HL-60/S4 treated with retinoic acid at 250 ng/mL for 4 days and 3 days (cell line): ENCODE data around the gene WNT7B.

Experiments used
- in situ Hi-C: fragments of 300-500 bp; cut with MboI; formaldehyde crosslinking; loops from 2 replicates; pipeline ENCODE4 v1.7.0; 2022; ENCODE audit warnings: low sequenced_read_pairs

Gene WNT7B

DNA sequence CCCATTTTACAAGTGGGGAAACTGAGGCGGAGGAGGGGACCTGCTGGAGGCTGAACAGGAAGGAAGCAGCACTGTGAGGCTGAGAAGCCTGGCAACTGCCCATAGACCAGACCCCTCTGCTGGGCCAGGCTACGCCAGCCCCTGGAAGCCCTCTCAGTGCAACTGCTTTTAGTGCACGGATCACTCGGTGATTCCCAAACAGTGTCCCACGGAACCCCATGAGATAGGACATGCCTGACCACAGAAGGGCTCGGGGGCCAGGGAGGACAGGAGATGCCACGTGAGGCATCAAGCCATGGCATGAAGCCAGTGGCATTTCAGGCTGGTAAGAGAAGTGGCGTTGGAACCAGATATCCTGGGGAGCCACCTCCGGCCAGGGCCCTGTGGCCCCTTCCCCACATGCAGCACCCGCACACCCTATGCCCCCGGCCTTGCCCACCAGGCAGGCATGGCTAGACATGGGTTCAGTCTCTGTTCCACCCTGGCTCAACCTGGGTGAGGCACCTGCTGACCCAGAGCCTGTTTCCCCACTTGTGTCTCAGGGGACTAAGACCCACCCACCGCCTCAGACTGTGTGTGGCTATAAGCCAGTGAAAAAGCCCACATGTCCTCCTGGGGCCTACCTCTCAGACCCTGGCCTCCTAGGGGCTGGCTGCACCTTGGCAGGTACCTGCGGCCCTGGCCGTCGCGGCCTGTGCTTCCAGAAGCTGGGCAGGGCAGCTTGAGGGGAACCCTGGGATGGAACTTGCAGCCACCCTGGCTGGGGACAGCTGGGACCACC, 84.1 kb downstream of the WNT7B start:
- in situ Hi-C loops = no loop called here

DNA sequence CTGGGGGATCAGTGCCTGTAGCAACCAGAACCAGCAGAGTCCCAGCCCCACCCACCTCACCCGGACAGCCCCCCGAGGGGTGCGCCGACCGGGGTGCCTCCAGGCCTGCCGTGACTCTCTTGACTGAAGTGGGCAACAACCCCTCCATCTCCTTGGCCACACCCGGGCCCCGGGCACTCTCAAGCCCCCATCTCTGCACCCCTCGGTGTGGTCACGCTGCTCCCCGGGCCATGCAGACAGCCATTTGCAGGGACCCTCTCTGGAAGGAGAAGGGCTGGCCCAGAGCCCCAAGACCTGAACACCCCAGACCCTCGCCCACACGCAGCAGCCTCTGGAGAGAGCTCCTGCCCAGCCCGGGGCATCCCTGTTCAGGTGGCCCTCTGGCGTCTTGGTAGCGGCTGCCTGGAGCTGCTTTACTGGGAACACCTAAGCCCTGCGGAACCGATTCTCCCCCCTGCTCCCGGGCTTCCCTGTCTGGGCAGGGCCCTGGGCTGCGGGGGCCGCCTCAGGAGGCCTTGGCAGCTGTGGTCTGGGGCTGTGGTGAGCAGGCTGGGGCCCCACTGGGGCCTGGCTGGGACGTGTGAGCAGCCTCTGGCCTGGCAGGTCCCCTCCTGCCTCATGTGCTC, 84.9 kb downstream of the WNT7B start:
- in situ Hi-C loops = no loop called here

DNA sequence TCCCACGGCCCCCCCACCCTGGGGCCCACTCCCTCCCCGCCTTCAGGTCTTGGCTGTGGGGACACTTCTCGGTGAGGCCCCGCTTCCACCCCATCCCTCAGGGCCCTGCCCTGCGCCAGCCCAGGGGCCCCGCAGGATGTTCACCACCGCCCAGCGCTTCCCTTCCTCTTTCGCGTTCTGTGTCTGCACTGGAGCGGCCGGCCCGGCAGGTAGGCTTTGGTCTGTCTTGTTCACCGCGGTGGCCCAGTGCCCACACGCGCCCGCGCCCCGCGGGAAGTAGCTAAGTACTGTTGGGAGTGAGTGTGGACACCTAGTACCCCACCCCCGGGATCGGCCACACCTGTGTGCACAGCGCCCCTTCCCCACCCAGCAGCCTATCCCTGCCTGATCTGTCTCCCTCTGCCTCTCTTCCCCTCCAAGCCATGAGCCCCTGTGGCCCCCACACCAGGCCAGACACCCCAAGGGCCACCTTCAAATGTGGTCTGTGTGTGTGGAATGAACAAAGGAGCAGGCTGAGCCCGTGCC, 85.4 kb downstream of the WNT7B start:
- in situ Hi-C loops = no loop called here

DNA sequence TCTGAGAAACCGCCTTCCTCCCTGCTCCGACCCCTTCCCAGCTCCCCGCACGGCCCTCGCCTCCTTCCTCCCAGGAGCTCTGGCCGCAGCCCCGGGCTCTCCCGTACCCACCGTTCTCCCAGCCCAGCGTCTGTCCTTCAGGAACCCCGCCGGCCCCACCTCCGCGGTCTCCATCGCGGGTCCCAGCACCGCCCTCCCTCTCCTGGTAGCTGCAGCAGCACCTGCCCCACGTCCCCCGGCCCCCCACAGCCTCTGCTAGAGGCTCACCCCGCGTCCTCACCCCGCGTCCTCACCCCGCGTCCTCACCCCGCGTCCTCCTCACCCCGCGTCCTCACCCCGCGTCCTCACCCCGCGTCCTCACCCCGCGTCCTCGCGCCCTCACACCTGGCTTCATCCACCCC, 85.9 kb downstream of the WNT7B start:
- in situ Hi-C loops = no loop called here

DNA sequence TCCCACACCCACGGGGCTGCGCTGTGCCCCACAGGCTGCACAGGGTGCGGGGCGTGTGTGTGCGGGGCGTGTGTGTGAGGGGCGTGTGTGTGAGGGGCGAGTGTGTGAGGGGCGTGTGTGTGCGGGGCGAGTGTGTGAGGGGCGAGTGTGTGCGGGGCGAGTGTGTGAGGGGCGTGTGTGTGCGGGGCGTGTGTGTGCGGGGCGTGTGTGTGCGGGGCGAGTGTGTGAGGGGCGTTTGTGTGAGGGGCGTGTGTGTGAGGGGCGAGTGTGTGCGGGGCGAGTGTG, 86.7 kb downstream of the WNT7B start:
- in situ Hi-C loops = no loop called here

DNA sequence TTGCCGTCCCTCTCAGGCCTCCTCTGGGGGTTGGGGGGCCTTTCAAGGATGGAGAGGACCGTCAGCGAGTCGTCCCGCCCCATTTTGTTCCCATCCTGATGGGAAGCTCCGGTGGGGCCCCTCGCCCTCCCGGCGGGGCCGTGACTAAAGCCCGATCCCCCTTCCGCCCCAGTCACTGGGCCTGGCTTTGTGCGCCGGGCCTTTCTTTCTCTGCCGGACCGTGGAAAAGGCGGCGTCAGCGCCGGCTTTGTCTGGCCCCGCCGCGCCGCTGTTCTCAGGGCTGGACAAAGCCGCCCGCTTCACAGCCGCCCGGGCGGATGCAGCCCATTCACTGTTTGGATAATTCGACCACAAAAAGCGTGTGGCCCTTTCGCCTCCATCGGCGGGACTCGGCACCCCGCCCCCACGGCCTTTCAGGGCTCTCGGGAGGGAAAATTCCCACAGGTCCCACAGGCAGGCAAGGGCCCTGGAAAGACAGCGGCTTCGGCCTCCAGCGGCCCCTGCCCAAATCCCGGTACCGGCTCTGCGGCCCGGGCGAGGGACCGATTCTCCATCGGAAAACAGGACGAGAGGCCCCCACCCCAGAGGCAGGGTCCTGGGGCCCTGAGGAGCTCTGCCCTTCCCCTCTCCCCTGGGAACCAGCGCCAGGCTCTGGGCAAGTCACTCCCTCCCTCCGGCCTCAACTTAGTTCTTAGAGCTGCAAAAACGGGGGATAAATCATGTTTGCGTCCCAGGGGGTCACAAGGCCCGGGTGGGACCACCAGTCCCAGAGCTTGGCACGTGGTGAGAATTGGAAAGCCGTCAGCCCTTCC, 87.2 kb downstream of the WNT7B start:
- in situ Hi-C loops = no loop called here

DNA sequence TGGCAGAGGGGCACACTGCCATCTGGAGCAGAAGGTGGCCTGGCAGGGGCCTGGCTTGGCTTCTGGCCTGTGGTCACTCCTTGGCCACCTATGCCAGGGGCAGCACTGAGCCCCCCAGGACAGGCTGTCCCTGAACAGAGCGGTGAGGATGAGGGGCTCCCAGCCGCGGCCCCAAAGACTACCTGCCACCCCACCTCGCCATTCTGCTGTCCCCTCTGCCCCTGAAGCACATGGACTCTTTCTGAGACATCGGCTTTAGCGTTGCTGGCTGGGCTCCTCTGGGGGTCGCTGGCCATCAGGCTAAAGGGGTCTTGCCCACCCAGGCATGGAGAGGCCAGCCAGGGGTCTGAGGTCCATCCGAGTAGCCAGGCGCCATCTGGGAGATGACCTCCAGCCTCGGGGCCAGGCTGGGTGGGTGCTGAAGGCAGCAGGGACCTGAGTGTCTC, 87.8 kb downstream of the WNT7B start:
- in situ Hi-C loops = no loop called here

DNA sequence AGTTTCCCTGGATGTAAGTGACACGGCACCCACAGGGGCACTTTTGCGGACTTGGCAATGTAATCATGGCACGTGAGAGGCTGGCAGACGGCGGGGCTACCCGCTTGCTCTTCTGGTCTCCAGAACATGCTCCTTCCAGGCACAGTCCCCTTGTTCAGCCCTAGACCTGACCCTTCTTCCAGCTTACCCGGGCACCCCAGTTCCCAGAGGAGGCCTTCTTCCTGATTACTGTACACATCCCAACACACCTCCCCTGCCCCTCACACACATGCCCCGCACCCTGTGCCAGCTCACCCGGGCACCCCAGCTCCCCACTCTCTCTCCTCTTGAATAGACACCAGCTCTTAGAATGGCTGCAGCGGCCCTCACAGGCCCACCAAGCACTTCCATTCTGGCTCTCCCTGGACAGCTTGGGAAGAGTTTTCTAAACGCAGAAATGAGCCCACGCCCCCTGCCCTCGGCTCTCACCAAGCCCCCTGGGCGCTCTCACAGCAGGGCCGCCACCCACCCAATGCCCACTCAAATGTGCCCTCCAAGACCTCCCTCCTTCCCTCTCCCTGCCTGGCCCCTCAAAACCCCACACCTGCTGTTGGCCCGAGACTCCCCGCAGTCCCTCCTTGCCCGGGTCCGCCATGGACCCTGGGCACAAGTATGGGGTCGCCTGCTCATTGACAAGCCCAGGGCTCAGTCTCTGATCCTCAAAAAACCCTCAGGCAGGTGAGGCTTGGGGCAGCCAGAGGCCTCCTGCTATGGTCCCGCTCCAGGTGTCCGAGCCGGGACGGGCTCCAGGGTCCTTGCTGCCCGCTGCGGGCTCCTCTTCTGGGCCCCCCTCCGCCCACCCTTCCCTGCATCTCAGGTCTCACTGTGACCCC, 88.5 kb downstream of the WNT7B start:
- in situ Hi-C loops = no loop called here

DNA sequence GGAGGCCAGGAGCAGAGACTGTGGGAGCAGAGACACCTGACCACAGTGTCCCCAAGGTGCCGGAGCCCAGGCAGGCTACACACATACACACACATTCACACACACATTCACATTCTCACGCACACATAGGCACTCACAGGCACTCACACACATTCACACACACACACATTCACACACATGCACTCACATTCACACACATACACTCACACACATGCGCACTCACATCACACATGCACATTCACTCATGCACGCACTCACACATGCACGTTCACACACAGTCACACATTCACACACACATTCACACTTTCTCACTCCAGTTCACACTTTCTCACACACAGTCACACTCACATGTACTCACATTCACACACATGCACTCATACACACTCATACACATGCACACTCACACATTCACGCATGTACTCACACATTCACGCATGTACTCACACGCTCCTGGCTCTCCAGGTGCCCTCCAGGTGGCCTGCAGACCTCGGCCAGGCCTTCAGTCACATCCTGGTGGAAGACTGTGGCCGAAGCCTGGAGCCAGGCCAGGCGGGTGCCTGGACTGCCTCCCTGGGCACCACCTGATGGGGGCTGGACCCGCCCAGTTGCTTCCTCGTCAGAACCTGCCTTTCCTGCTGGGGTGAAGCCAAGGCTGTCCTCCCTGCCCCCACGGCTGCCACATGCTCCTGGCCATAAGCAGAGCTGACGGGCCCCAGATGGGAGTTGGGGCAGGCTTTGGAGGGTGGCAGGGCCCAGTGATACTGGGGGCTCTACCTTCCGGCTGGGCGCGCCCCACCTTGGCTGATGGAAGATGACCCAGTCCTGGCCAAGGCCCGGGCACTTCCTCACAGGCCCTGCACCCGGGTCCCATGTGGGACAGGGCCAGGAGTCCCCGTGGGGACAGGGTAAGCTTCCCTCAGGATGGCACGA, 89.5 kb downstream of the WNT7B start:
- in situ Hi-C loops = no loop called here

DNA sequence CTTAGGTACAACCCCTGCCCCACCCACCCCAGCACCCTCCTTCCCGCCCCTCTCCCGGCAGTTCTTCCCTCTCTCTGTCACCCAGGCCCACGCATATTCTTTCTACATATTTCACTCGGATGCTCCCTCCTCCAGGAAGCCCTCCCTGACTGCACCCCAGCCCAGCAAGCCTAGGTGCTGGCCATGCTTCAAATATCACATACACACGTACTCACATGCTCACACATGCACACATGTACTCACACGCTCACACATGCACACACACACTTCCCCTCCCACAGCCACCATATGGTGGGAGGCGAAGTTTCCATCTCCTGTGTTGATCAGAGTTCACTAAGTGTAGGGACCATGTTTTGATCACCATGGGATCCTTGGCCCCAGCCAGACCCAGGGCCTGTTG, 90.4 kb downstream of the WNT7B start:
- in situ Hi-C loops = no loop called here

DNA sequence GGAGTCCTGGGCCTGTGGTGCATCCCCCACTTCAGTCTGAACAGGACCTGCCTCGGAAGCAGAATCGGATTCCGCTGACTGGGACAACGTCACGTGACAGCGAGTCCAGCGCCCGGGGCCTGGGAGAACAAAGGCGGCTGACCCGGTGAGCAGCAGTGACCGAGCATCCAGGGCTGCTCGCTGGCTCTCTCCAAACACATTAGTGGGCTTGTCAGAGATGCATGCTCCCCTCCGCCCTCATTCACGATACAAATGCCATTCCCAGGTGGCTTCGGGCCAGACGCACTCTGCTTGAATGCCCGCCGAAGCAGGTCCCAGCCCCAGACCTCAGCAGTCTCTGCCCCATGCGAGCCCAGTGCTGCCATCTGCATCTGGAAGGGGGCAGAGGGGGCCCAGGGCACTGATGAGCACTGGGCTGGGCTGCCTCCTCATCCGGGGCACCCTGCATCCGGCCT, 91.0 kb downstream of the WNT7B start:
- in situ Hi-C loops = no loop called here

DNA sequence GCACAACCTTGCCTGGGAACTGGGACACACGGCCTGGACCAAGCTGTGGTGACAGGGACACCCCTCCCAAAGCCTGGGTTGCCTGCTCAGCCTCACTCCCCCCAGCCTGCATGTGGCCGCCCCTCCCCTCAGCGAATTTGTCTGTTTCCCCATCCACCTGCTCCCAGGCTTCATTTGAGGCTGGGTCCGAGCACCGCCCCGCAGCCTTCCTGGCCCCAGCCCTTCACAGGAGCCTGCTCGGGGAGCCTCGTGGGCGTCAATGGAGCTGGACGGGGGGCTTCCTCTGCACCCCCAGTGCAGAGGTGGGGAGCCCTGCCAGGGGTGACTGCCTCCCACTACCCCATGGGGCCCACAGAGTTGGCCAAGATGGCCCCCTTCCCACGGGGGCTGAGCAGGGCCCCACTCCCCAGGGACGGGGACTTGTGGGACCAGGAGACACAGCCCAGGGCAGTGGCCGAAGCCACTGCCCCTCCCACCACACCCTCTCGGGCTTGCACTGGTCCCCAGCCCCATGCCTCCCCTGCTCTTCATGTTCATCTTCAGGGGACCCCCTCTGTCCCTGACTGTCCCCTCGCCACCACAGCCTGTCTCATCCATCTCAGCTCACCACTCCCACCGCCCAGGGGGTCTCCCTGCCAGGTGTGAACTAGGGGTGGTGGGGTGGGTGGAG, 91.7 kb downstream of the WNT7B start:
- in situ Hi-C loops = no loop called here

DNA sequence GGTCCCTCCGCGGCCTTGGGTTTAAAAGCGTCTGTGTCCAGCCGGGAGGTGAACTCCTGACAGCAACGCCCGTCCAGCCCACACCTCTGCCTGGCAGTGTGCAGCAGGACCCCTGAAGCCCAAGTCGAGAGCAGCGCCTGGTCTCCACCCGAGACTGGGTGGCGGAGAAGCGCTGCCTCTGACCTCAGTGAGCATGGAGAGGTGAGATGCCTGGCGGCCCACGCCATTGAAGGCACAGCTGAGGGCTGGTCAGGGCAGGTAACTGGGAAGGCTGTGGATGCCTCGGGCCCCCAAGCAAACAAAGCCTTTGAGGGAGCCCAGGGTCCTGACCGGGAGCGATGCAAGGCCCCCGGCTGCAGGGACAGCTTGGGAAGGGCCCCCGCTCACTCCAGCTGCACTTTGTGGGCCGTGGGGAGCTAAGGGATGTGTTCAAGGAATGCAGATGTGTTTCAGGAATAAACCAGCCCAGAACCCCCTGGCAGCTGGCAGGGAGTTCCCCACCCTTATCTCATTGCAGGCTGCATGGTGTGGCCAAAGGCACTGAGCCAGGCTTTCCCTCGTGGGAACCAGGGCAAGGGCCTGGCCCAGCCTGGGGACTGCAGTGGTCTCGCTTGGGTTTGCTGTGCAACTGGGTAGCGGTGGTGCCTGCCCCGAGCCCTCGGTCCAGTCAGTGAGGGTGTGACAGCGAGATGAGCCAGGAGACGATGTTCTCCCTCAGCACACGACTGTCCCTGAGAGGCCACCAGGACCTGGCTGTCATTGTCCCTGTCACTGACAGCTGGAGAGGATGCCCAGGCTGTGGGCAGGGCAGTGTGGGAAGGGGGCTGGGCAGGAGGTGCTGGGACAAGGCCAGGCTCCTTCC, 92.5 kb downstream of the WNT7B start:
- in situ Hi-C loops = no loop called here

DNA sequence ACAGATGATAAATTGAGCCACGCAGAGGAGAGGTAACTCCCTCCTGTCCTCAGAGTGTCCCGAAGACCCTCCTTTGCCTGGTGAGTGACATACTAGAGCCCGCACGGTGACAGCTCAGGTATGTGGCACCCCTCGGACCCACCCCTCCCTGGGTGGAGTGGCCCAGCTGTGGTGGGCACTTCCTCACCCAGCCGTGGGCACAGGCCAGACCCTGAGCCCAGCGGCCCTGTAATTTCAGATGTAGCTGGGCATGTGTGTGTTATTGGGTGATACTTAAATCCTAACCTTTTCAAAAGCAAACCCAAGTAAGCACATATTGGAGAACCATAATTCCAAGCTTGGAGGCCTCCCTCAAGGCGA, 93.2 kb downstream of the WNT7B start:
- in situ Hi-C loops = no loop called here

DNA sequence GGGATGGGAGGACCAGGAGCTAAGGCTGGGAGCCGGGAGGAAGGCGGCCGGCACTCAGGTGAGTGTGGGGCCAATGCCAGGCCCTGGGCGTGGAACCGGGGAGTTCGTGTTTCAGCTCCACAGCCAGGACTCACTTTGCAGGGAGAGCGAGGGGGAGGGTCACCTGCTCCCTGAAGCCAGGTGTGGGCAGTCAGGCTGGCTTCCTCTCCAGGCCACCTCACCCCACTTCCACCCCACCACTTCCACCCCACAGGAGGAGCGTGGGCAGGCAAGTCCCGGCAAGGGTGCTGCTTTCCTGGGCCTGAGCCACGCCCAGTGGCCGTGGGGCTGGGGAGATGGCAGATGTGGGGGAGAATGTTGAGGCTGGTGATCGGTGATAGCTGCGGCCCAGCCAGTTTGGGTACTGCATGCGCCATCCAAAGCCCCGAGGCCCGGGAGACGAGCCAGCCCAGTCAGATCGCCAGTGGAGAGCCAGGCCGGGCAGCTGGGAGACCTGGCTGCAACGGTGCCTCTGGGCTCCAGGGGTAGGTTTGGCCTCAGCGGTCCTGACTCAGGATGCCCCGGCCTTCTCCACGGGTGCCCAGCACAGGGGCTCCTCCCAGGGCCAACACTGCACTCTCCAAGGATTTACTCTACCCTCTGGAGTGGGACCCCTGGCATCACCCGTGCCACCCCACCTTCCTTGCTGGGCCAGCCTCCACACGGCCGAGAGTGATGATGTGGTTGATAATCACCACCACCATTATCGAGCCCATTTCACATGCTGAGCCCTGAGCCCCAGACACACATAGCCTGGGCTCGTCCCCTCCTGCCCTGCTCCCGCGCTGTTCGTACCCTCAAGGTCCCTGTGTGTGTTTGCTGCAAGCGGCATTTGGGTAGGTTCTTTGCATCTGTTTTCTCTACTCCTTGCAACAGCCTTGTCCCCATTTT, 93.8 kb downstream of the WNT7B start:
- in situ Hi-C loops = no loop called here

DNA sequence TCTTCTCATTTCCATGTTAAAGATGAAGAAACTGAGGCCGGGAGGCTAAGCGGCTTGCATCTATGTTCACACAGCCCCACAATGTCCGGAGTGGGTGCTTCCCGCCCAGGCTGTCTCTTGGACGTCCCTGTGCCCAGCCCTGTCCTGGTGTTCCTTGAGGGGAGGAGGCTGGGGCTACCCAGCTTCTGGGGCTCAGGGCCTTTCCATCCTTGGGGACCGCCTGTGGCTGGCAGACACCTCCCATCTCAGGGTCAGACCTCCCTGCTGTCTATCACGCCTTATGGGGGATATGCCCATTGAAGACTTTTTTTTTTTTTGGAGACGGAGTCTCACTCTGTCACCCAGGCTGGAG, 95.5 kb downstream of the WNT7B start:
- in situ Hi-C loops = no loop called here
